ENCODE measurements around the gene KLF2. TPM values are rescaled to one million over a fixed set of nuclear protein-coding genes. Genes with fewer than 3 reads are reported as not detected.

Gene KLF2
- total RNA-seq, result 4.2 and 9.5 TPM in 2 replicates

GRCh38 chr19:16324384-16325160 lies at the start of gene KLF2:
KLF2 (plus strand) TSS chr19:16324826; CDS start chr19:16324924, 98 bp downstream.

Other genes with a start within 250 kb of the KLF2 start
- 741 and 843 TPM in 2 replicates for gene TPM4, start 248.3 kb upstream of the KLF2 start, total RNA-seq
- gene RAB8A, start 212.9 kb upstream of the KLF2 start, total RNA-seq, result 98.0 and 130 TPM in 2 replicates
- not detected in 2 replicates for gene HSH2D, start 181.1 kb upstream of the KLF2 start, total RNA-seq
- gene CIB3, start 151.3 kb upstream of the KLF2 start, total RNA-seq, result not detected in 2 replicates
- gene FAM32A, start 139.4 kb upstream of the KLF2 start, total RNA-seq, result 129 and 143 TPM in 2 replicates
- gene AP1M1, start 126.9 kb upstream of the KLF2 start, total RNA-seq, result 79.8 and 84.6 TPM in 2 replicates
- gene EPS15L1, start 147.1 kb downstream of the KLF2 start, total RNA-seq, result 15.0 and 16.5 TPM in 2 replicates
- not detected in 2 replicates for gene CALR3, start 171.3 kb downstream of the KLF2 start, total RNA-seq
- gene C19orf44, start 171.6 kb downstream of the KLF2 start, total RNA-seq, result 3.8 and 4.9 TPM in 2 replicates
- gene CHERP, start 217.6 kb downstream of the KLF2 start, total RNA-seq, result 9.5 and 12.4 TPM in 2 replicates
- gene SLC35E1, start 247.6 kb downstream of the KLF2 start, total RNA-seq, result 32.3 and 41.2 TPM in 2 replicates

Data from vein endothelial cell (primary cell).